Epithelial cell of proximal tubule (primary cell): ENCODE data around the gene TRIM42. TPM values are rescaled to one million over a fixed set of nuclear protein-coding genes. Genes with fewer than 3 reads are reported as not detected.

Source experiments
- DNase-seq: peaks from one replicate; pipeline ENCODE4 v3.0.0-alpha.2; 2011; ENCODE audit warnings: low read depth
- H3K4me3 ChIP-seq: 2 replicates; pipeline ENCODE4 v1.5.1; 2011; ENCODE audit warnings: low read depth, mild to moderate bottlenecking, low read length
- CTCF ChIP-seq: conservative IDR thresholded peaks from 2 replicates; pipeline ENCODE4 v1.5.1; 2012; ENCODE audit warnings: low read depth, mild to moderate bottlenecking, low read length
- total RNA-seq: library from RNA; depleted of rRNA; stranded (reverse); fragments of >200 nt; gene quantifications from 2 replicates; pipeline ENCODE4 v1.2.3, GENCODE V29; 2015

The TRIM42 gene
- total RNA-seq, 1 donor from 2014 or later: not detected

DNA sequence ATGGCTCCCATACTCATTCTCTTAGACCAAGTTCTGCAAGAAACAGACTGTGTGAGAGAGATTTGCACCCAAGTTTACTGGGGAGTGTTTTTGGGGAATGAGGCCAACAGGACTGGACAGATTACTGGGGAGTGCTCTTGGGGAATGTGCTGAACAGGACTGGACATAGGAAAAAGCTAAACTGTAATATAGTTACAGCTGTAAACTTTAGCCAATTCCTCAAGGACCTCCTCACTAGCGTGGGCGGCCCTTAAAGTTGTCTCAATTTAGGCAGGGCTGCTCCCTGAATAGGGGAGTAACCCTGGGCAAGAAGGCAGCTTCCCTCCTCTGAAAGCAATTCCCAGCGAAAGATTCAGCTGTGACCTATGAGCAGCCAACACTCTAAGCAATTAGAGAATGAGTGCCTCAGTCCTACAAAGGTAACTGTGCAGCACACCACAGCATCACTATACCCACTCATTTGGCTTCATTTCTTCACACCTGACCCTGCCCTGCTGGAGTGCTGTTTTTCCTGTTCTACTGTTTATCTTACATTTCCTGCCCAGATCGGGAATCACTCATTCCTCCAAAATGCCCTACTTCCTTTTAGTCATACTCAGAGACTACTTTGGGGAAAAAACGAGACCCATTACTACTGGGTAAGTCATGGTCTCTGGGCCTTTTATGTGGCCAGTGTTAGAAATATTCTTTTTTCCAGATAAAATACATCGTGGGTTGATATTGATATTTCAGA, 41.3 kb upstream of the TRIM42 start:
- no peak for TF ChIP-seq CTCF
- H3K4me3 ChIP-seq: no peak overlapping the region
- no peak for DNase-seq

GRCh38 chr3:140651287-140651686, 26.6 kb upstream of the TRIM42 start:
- H3K4me3 ChIP-seq: no peak overlapping the region
- TF ChIP-seq CTCF: no peak
- no peak for DNase-seq

- H3K4me3 ChIP-seq: no peak overlapping the region
- no peak for DNase-seq
- no peak for TF ChIP-seq CTCF
Measured at GRCh38 chr3:140655678-140656077, 22.2 kb upstream of the TRIM42 start.

DNA sequence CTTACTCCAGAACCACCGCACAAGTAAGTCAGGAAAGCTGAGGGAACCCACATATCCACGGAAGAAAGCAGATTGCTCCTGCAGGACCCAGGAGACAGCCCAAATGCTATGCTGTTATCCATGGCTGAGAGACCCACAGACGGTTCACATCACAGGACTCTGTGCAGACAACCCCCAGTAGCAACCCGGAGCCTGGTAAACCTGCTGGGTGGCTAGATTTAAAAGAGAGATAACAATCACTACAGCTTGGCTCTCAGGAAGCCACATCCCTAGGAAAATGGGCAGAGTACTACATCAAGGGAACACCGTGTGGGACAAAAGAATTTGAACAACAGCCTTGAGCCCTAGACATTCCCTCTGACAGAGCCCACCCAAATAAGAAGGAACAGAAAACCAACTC, 13.8 kb upstream of the TRIM42 start:
- TF ChIP-seq CTCF: no peak
- no peak overlapping the region for H3K4me3 ChIP-seq
- no peak for DNase-seq

DNA sequence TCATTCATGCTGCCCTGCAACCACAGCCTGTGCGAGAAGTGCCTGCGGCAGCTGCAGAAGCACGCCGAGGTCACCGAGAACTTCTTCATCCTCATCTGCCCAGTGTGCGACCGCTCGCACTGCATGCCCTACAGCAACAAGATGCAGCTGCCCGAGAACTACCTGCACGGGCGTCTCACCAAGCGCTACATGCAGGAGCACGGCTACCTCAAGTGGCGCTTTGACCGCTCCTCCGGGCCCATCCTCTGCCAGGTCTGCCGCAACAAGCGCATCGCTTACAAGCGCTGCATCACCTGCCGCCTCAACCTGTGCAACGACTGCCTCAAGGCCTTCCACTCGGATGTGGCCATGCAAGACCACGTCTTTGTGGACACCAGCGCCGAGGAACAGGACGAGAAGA, 4.7 kb downstream of the TRIM42 start:
- no peak overlapping the region for H3K4me3 ChIP-seq
- no peak for TF ChIP-seq CTCF
- DNase-seq: no peak

- no peak for DNase-seq
- no peak for TF ChIP-seq CTCF
- no peak overlapping the region for H3K4me3 ChIP-seq
Measured at GRCh38 chr3:140686128-140686527, 8.3 kb downstream of the TRIM42 start.

DNA sequence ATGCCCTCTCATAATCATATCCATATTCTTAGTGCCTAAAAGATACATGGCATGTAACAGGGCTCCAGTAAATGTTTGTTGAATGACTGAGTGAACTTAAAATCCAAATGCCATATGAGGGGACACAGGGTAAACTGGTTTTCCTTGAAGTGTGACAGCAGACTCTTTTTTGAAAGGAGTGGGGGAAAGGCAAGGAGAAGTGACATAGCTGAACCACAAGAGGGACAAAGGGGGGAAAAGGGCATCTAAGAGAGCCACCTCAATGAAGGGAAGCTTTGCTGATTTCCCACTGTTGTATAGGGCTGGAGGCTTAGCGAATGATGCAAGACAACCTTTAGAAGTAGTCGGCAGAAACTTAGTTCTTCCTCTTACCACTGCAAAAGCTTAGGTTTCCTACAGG, 9.1 kb downstream of the TRIM42 start:
- no peak for DNase-seq
- no peak for TF ChIP-seq CTCF
- no peak overlapping the region for H3K4me3 ChIP-seq
